Trophoblast cell (in vitro differentiated cells and primary cell): ENCODE data around the gene CACTIN.
"Not testable (repeated sequence)": the region's sequence is repeated elsewhere in the genome, so short reads cannot be mapped to it uniquely, and the experiment has no call there.

ENCODE experiments used
- DNase-seq, 2 donors: peaks; one replicate each; pipeline ENCODE4 v3.0.0-alpha.2; 2016
- H2AFZ ChIP-seq: 2 replicates; pipeline ENCODE4 v1.6.1; 2013; ENCODE audit warnings: low read length, moderate library complexity, mild to moderate bottlenecking; ENCODE audit not compliant: insufficient read depth, poor library complexity
- H2AK5ac ChIP-seq: 2 replicates; pipeline ENCODE4 v1.6.1; 2013; ENCODE audit warnings: mild to moderate bottlenecking, low read length
- H2BK120ac ChIP-seq: 2 replicates; pipeline ENCODE4 v1.6.1; 2013; ENCODE audit warnings: low read length, mild to moderate bottlenecking, moderate library complexity; ENCODE audit not compliant: insufficient read depth, poor library complexity
- H2BK12ac ChIP-seq: 2 replicates; pipeline ENCODE4 v1.6.1; 2013; ENCODE audit warnings: mild to moderate bottlenecking, low read length, moderate library complexity
- H2BK5ac ChIP-seq: 2 replicates; pipeline ENCODE4 v1.6.1; 2013; ENCODE audit warnings: low read length, low read depth, moderate library complexity, mild to moderate bottlenecking; ENCODE audit not compliant: poor library complexity
- H3K14ac ChIP-seq: 2 replicates; pipeline ENCODE4 v1.6.1; 2013; ENCODE audit warnings: mild to moderate bottlenecking, low read length
- H3K18ac ChIP-seq: 2 replicates; pipeline ENCODE4 v1.6.1; 2013; ENCODE audit warnings: mild to moderate bottlenecking, low read length
- H3K23ac ChIP-seq: 2 replicates; pipeline ENCODE4 v1.6.1; 2013; ENCODE audit warnings: low read length
- H3K27ac ChIP-seq: 2 replicates; pipeline ENCODE4 v1.5.1; 2013; ENCODE audit warnings: low read depth, mild to moderate bottlenecking, inconsistent platforms, low read length, moderate library complexity
- H3K27me3 ChIP-seq: 2 replicates; pipeline ENCODE4 v1.6.1; 2013; ENCODE audit warnings: inconsistent platforms, mild to moderate bottlenecking, low read length, moderate library complexity; ENCODE audit not compliant: insufficient read depth
- H3K36me3 ChIP-seq, 2 experiments: 1 replicate in 1 of 2; 2 replicates in 1 of 2; pipeline ENCODE4 v1.6.1; 2013; ENCODE audit warnings: low read length in 2 of 2, mild to moderate bottlenecking in 2 of 2, moderate library complexity in 1 of 2; ENCODE audit not compliant: insufficient read depth in 2 of 2, control insufficient read depth in 1 of 2
- H3K4ac ChIP-seq: 2 replicates; pipeline ENCODE4 v1.6.1; 2013; ENCODE audit warnings: low read depth, mild to moderate bottlenecking, low read length, moderate library complexity
- H3K4me1 ChIP-seq, 2 experiments: 1 replicate in 1 of 2; 2 replicates in 1 of 2; pipeline ENCODE4 v1.6.1; 2013; ENCODE audit warnings: low read length in 2 of 2, mild to moderate bottlenecking in 2 of 2, moderate library complexity in 1 of 2; ENCODE audit not compliant: insufficient read depth in 2 of 2, control insufficient read depth in 1 of 2
- H3K4me2 ChIP-seq: 2 replicates; pipeline ENCODE4 v1.6.1; 2013; ENCODE audit warnings: inconsistent platforms, mild to moderate bottlenecking, low read length, moderate library complexity
- H3K4me3 ChIP-seq: 2 replicates; pipeline ENCODE4 v1.5.1; 2013; ENCODE audit warnings: mild to moderate bottlenecking, low read depth, low read length, inconsistent platforms
- H3K79me1 ChIP-seq: one replicate; pipeline ENCODE4 v1.6.1; 2013; ENCODE audit warnings: low read length
- H3K79me2 ChIP-seq: 2 replicates; pipeline ENCODE4 v1.6.1; 2013; ENCODE audit warnings: low read length, mild to moderate bottlenecking; ENCODE audit not compliant: control insufficient read depth, insufficient read depth, poor library complexity
- H3K9ac ChIP-seq: 2 replicates; pipeline ENCODE4 v1.6.1; 2013; ENCODE audit warnings: mild to moderate bottlenecking, low read length
- H3K9me3 ChIP-seq: 2 replicates; pipeline ENCODE4 v1.6.1; 2013; ENCODE audit warnings: low read depth, mild to moderate bottlenecking, control low read depth, inconsistent platforms, low read length; ENCODE audit not compliant: insufficient read depth
- H4K12ac ChIP-seq: 2 replicates; pipeline ENCODE4 v1.6.1; 2013; ENCODE audit warnings: low read depth, mild to moderate bottlenecking, low read length, moderate library complexity
- H4K8ac ChIP-seq: 2 replicates; pipeline ENCODE4 v1.6.1; 2013; ENCODE audit warnings: low read depth, mild to moderate bottlenecking, low read length, moderate library complexity
- H4K91ac ChIP-seq: one replicate; pipeline ENCODE4 v1.6.1; 2013; ENCODE audit warnings: low read depth, mild to moderate bottlenecking, low read length, moderate library complexity
- WGBS: extraction: QIAGEN DNeasy Blood & Tissue Kit; methylation state at CpG from one replicate; pipeline ENCODE4 v1.1.7; 2013; ENCODE audit warnings: missing lambda C conversion rate; ENCODE audit not compliant: insufficient read length, insufficient coverage; ENCODE audit errors: extremely low coverage; 5-methylcytosine and 5-hydroxymethylcytosine counted together

CACTIN gene

GRCh38 chr19:3584036-3584802 is 42.4 kb downstream of the CACTIN start:
- not testable (repeated sequence) for H3K9me3 ChIP-seq, H3K36me3 ChIP-seq, H3K14ac ChIP-seq, H2BK5ac ChIP-seq, H3K23ac ChIP-seq, H3K79me2 ChIP-seq, H2AFZ ChIP-seq, H3K4me3 ChIP-seq, H3K9ac ChIP-seq, H4K8ac ChIP-seq, H2AK5ac ChIP-seq, H3K4me1 ChIP-seq, H3K4me2 ChIP-seq, H4K12ac ChIP-seq, DNase-seq, H4K91ac ChIP-seq, H3K79me1 ChIP-seq, H3K27ac ChIP-seq, H3K18ac ChIP-seq, H3K4ac ChIP-seq, H2BK12ac ChIP-seq, H2BK120ac ChIP-seq
- no CpG with 5 or more reads among the region's 15 CpGs for WGBS
- H3K27me3 ChIP-seq = peaks cover 20% of the 10 kb centered on the region

GRCh38 chr19:3581792-3582191 is 44.8 kb downstream of the CACTIN start:
- H3K23ac ChIP-seq, H3K18ac ChIP-seq, H3K9ac ChIP-seq, H3K79me2 ChIP-seq, H4K12ac ChIP-seq, H4K8ac ChIP-seq, H3K4ac ChIP-seq, H2BK5ac ChIP-seq, H3K14ac ChIP-seq, H2AK5ac ChIP-seq, H4K91ac ChIP-seq, H2BK120ac ChIP-seq, H3K79me1 ChIP-seq, H3K27ac ChIP-seq, DNase-seq, H2AFZ ChIP-seq, H3K4me3 ChIP-seq, H3K4me1 ChIP-seq, H3K4me2 ChIP-seq, H3K9me3 ChIP-seq, H2BK12ac ChIP-seq: not testable (repeated sequence)
- Histone ChIP-seq H3K36me3 (peaks cover 0 to 11% of the 10 kb centered on the region in 2 experiments), H3K27me3 (peaks cover 19% of the 10 kb centered on the region)
- no CpG with 5 or more reads among the region's 4 CpGs for WGBS

- H3K23ac ChIP-seq = no peak overlapping the region
- H3K4me3 ChIP-seq = no peak overlapping the region
- no peak overlapping the region for H3K18ac ChIP-seq
- H3K27me3 ChIP-seq = peaks cover 5% of the 10 kb centered on the region
- H3K9me3 ChIP-seq = peaks cover 2% of the 10 kb centered on the region
- peaks cover 11 to 22% of the 10 kb centered on the region in 2 experiments for H3K36me3 ChIP-seq
- no peak overlapping the region for H2AK5ac ChIP-seq
- H2BK120ac ChIP-seq = no peak overlapping the region
- H2BK12ac ChIP-seq = no peak overlapping the region
- H2AFZ ChIP-seq = no peak overlapping the region
- peaks cover 11 to 13% of the 10 kb centered on the region in 2 experiments for H3K4me1 ChIP-seq
- H4K12ac ChIP-seq = no peak overlapping the region
- peak; percentile 36 to 63 for DNase-seq
- H3K79me2 ChIP-seq = peaks cover 1% of the 10 kb centered on the region
- no peak overlapping the region for H3K4ac ChIP-seq
- H3K27ac ChIP-seq = no peak overlapping the region
- no peak overlapping the region for H3K4me2 ChIP-seq
- no peak overlapping the region for H3K14ac ChIP-seq
- no peak overlapping the region for H2BK5ac ChIP-seq
- H4K91ac ChIP-seq = no peak overlapping the region
- WGBS = no CpG with 5 or more reads among the region's 11 CpGs
- no peak overlapping the region for H3K9ac ChIP-seq
- no peaks in the 10 kb centered on the region for H3K79me1 ChIP-seq
- no peak overlapping the region for H4K8ac ChIP-seq
Observed at GRCh38 chr19:3580156-3580934, 46.2 kb downstream of the CACTIN start.

- H3K18ac ChIP-seq = no peak overlapping the region
- H3K9me3 ChIP-seq = peaks cover 2% of the 10 kb centered on the region
- H3K4me3 ChIP-seq = no peak overlapping the region
- H2AFZ ChIP-seq = no peak overlapping the region
- peaks cover 11 to 12% of the 10 kb centered on the region in 2 experiments for H3K4me1 ChIP-seq
- no peak overlapping the region for H3K9ac ChIP-seq
- no peak overlapping the region for H4K8ac ChIP-seq
- H3K4me2 ChIP-seq = no peak overlapping the region
- WGBS = no CpG with 5 or more reads among the region's 17 CpGs
- no peak overlapping the region for H4K91ac ChIP-seq
- no peaks in the 10 kb centered on the region for H3K27me3 ChIP-seq
- H2AK5ac ChIP-seq = no peak overlapping the region
- H2BK12ac ChIP-seq = no peak overlapping the region
- peaks cover 4% of the 10 kb centered on the region for H3K79me1 ChIP-seq
- no peak overlapping the region for H4K12ac ChIP-seq
- H3K79me2 ChIP-seq = peaks cover 4% of the 10 kb centered on the region
- H3K27ac ChIP-seq = no peak overlapping the region
- H3K23ac ChIP-seq = no peak overlapping the region
- no peak overlapping the region for H3K4ac ChIP-seq
- peaks cover 20 to 31% of the 10 kb centered on the region in 2 experiments for H3K36me3 ChIP-seq
- no peak overlapping the region for H2BK120ac ChIP-seq
- H2BK5ac ChIP-seq = no peak overlapping the region
- no peak overlapping the region for H3K14ac ChIP-seq
- no peak for DNase-seq
Observed at GRCh38 chr19:3578390-3578789, 48.2 kb downstream of the CACTIN start.
